ENCODE results near the gene MAGI2. TPM values are rescaled to one million over a fixed set of nuclear protein-coding genes. Genes with fewer than 3 reads are reported as not detected.

The MAGI2 gene
- total and polyA plus RNA-seq, 2 donors from 2014 or later, result 4.4 to 9.0 TPM

- no peak for DNase-seq
- intact Hi-C loops (cut with DNase I), result no loop called here
- TF ChIP-seq CTCF (IDR thresholded peaks at IDR 0.05; ENCODE audit: borderline replicate concordance, extremely low read depth, insufficient read depth), result no peak
- H3K27me3 ChIP-seq (ENCODE audit: control insufficient read depth, insufficient read depth, low read length), result no peaks in the 10 kb centered on the region
- no peak overlapping the region for H3K9ac ChIP-seq (ENCODE audit: low read length in 3 of 3)
- H3K36me3 ChIP-seq (ENCODE audit: control insufficient read depth in 2 of 3, insufficient read depth in 3 of 3, low read length in 3 of 3), result no peaks in the 10 kb centered on the region
- no peak for FAIRE-seq
- no peak overlapping the region for H3K4me3 ChIP-seq (ENCODE audit: low read length in 3 of 3)
- H3K27ac ChIP-seq (ENCODE audit: low read depth in 2 of 2, low read length in 2 of 2), result no peak overlapping the region
- H3K4me1 ChIP-seq (ENCODE audit: control insufficient read depth in 2 of 3, insufficient read depth in 2 of 3, low read depth in 1 of 3, low read length in 3 of 3), result no peaks in the 10 kb centered on the region
- no peaks in the 10 kb centered on the region for H3K9me3 ChIP-seq (ENCODE audit: control insufficient read depth in 2 of 3, insufficient read depth in 1 of 3, low read length in 3 of 3)
Observed at GRCh38 chr7:79282882-79283602, 170.4 kb downstream of the MAGI2 start.

- intact Hi-C loops (cut with DNase I), result no loop called here
- H3K27ac ChIP-seq (ENCODE audit: low read depth in 2 of 2, low read length in 2 of 2), result no peak overlapping the region
- DNase-seq, result peak in 2 of 5 donors; percentile 72 to 78
- H3K4me3 ChIP-seq (ENCODE audit: low read length in 3 of 3), result peak overlapping the region in 2 of 3 donors; percentile 30 to 38
- FAIRE-seq, result no peak
- no peak overlapping the region for H3K9ac ChIP-seq (ENCODE audit: low read length in 3 of 3)
- no peaks in the 10 kb centered on the region for H3K27me3 ChIP-seq (ENCODE audit: control insufficient read depth, insufficient read depth, low read length)
- no peaks in the 10 kb centered on the region for H3K4me1 ChIP-seq (ENCODE audit: control insufficient read depth in 2 of 3, insufficient read depth in 2 of 3, low read depth in 1 of 3, low read length in 3 of 3)
- peak; percentile 24 for TF ChIP-seq CTCF (IDR thresholded peaks at IDR 0.05; ENCODE audit: borderline replicate concordance, extremely low read depth, insufficient read depth)
- H3K36me3 ChIP-seq (ENCODE audit: control insufficient read depth in 2 of 3, insufficient read depth in 3 of 3, low read length in 3 of 3), result no peaks in the 10 kb centered on the region
- no peaks in the 10 kb centered on the region for H3K9me3 ChIP-seq (ENCODE audit: control insufficient read depth in 2 of 3, insufficient read depth in 1 of 3, low read length in 3 of 3)
Observed at GRCh38 chr7:79282070-79282694, 171.3 kb downstream of the MAGI2 start.

DNA sequence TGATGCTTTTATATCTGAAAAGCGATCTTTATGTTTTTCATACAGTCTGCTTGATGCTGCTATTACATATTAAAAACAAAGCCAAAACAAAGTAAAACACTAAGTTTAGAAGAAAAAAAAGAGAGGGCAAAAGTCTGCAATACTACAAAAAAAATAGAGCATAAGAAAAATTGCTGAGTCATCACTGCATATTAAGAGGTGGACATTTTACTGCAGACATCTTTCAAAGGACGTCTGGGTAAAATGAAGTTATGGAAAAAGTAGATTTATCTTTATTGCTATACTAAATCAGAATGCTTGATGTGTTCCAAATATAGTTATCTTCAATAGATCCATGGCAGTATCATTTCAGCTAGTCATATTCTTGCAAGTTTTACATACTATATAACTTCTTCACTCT lies 172.0 kb downstream of the MAGI2 start:
- no peak for DNase-seq
- no peak overlapping the region for H3K4me3 ChIP-seq (ENCODE audit: low read length in 3 of 3)
- H3K27ac ChIP-seq (ENCODE audit: low read depth in 2 of 2, low read length in 2 of 2), result no peak overlapping the region
- TF ChIP-seq CTCF (IDR thresholded peaks at IDR 0.05; ENCODE audit: borderline replicate concordance, extremely low read depth, insufficient read depth), result no peak
- no peaks in the 10 kb centered on the region for H3K4me1 ChIP-seq (ENCODE audit: control insufficient read depth in 2 of 3, insufficient read depth in 2 of 3, low read depth in 1 of 3, low read length in 3 of 3)
- no peaks in the 10 kb centered on the region for H3K36me3 ChIP-seq (ENCODE audit: control insufficient read depth in 2 of 3, insufficient read depth in 3 of 3, low read length in 3 of 3)
- FAIRE-seq, result no peak
- intact Hi-C loops (cut with DNase I), result no loop called here
- no peaks in the 10 kb centered on the region for H3K27me3 ChIP-seq (ENCODE audit: control insufficient read depth, insufficient read depth, low read length)
- no peak overlapping the region for H3K9ac ChIP-seq (ENCODE audit: low read length in 3 of 3)
- no peaks in the 10 kb centered on the region for H3K9me3 ChIP-seq (ENCODE audit: control insufficient read depth in 2 of 3, insufficient read depth in 1 of 3, low read length in 3 of 3)
